ENCODE measurements around the gene TRAPPC1. TPM values are rescaled to one million over a fixed set of nuclear protein-coding genes. Genes with fewer than 3 reads are reported as not detected.

TRAPPC1 gene
- 100 to 1,000 TPM; 162 to 172 TPM for total RNA-seq

- Mint-ChIP-seq H3K4me3 (peak within 1 kb of the TSS; percentile 91), H3K36me3 (ENCODE audit: low read depth) (peaks cover 24% of the 10 kb centered on the region), H3K4me1 (ENCODE audit: low read depth) (peaks cover 38% of the 10 kb centered on the region), H3K9me3 (no peaks in the 10 kb centered on the region), H3K27me3 (ENCODE audit: low read depth) (no peaks in the 10 kb centered on the region), H3K27ac (peak within 1 kb of the TSS; percentile 87)
- peak; percentile 100 for DNase-seq
- intact Hi-C loops (cut with micrococcal nuclease): loop anchor here (1.0 to 5.0 kb wide), 12 partner anchors 10 to 455 kb away; partner anchors contain the start of genes CTC1, NAA38, PFAS and RPL26
- CTCF ChIA-PET: interaction anchor here (0.6 to 3.8 kb wide), 10 partner anchors 10 to 218 kb away, joined by 3 to 38 read pairs (median 5); no protein-coding TSS in a partner anchor
These were observed at the start of gene TRAPPC1, which contains the start of gene CNTROB for GRCh38 chr17:7931709-7932482. TRAPPC1 (minus strand) TSS chr17:7931946; CDS start chr17:7931829, 117 bp downstream. CNTROB (plus strand) TSS chr17:7932206; CDS start chr17:7933080, 874 bp downstream.

GRCh38 chr17:7977805-7978204, 46.1 kb upstream of the TRAPPC1 start:
- H3K27ac Mint-ChIP-seq: no peak overlapping the region
- peaks cover 4% of the 10 kb centered on the region for H3K36me3 Mint-ChIP-seq (ENCODE audit: low read depth)
- H3K4me1 Mint-ChIP-seq (ENCODE audit: low read depth): no peaks in the 10 kb centered on the region
- DNase-seq: no peak
- peaks cover 15% of the 10 kb centered on the region for H3K9me3 Mint-ChIP-seq
- CTCF ChIA-PET: interaction anchor here (1.1 to 2.5 kb wide), 2 partner anchors 10 to 80 kb away, joined by 3 to 8 read pairs; no protein-coding TSS in a partner anchor
- intact Hi-C loops (cut with micrococcal nuclease): no loop called here
- H3K4me3 Mint-ChIP-seq: no peak overlapping the region
- peaks cover 2% of the 10 kb centered on the region for H3K27me3 Mint-ChIP-seq (ENCODE audit: low read depth)

GRCh38 chr17:7977039-7977438, 45.3 kb upstream of the TRAPPC1 start:
- H3K9me3 Mint-ChIP-seq: peaks cover 15% of the 10 kb centered on the region
- H3K4me1 Mint-ChIP-seq (ENCODE audit: low read depth): no peaks in the 10 kb centered on the region
- no peak overlapping the region for H3K27ac Mint-ChIP-seq
- peaks cover 4% of the 10 kb centered on the region for H3K36me3 Mint-ChIP-seq (ENCODE audit: low read depth)
- intact Hi-C loops (cut with micrococcal nuclease): no loop called here
- no peak for DNase-seq
- CTCF ChIA-PET: no interaction called here
- peaks cover 2% of the 10 kb centered on the region for H3K27me3 Mint-ChIP-seq (ENCODE audit: low read depth)
- H3K4me3 Mint-ChIP-seq: no peak overlapping the region

GRCh38 chr17:7974638-7975131, 42.9 kb upstream of the TRAPPC1 start:
- H3K27ac Mint-ChIP-seq: no peak overlapping the region
- intact Hi-C loops (cut with micrococcal nuclease): no loop called here
- H3K27me3 Mint-ChIP-seq (ENCODE audit: low read depth): no peaks in the 10 kb centered on the region
- DNase-seq: no peak
- H3K4me3 Mint-ChIP-seq: no peak overlapping the region
- peaks cover 15% of the 10 kb centered on the region for H3K9me3 Mint-ChIP-seq
- CTCF ChIA-PET: interaction anchor here (0.6 to 1.1 kb wide), 2 partner anchors 15 to 35 kb away, joined by 3 to 4 read pairs; no protein-coding TSS in a partner anchor
- peaks cover 4% of the 10 kb centered on the region for H3K36me3 Mint-ChIP-seq (ENCODE audit: low read depth)
- no peaks in the 10 kb centered on the region for H3K4me1 Mint-ChIP-seq (ENCODE audit: low read depth)

- H3K27me3 Mint-ChIP-seq (ENCODE audit: low read depth): no peaks in the 10 kb centered on the region
- peaks cover 4% of the 10 kb centered on the region for H3K36me3 Mint-ChIP-seq (ENCODE audit: low read depth)
- no peak overlapping the region for H3K27ac Mint-ChIP-seq
- intact Hi-C loops (cut with micrococcal nuclease): no loop called here
- H3K4me1 Mint-ChIP-seq (ENCODE audit: low read depth): no peaks in the 10 kb centered on the region
- DNase-seq: no peak
- H3K4me3 Mint-ChIP-seq: no peak overlapping the region
- CTCF ChIA-PET: interaction anchor here (0.6 to 2.2 kb wide), 7 partner anchors 10 to 39 kb away, joined by 3 to 7 read pairs (median 5); no protein-coding TSS in a partner anchor
- H3K9me3 Mint-ChIP-seq: peaks cover 15% of the 10 kb centered on the region
These were observed 40.5 kb upstream of the TRAPPC1 start for GRCh38 chr17:7972131-7972785.

- Mint-ChIP-seq H3K9me3 (peaks cover 15% of the 10 kb centered on the region), H3K27ac (no peak overlapping the region), H3K4me1 (ENCODE audit: low read depth) (no peaks in the 10 kb centered on the region), H3K27me3 (ENCODE audit: low read depth) (no peaks in the 10 kb centered on the region), H3K36me3 (ENCODE audit: low read depth) (peaks cover 4% of the 10 kb centered on the region), H3K4me3 (no peak overlapping the region)
- CTCF ChIA-PET: interaction anchor here (0.7 to 1.8 kb wide), 4 partner anchors 11 to 59 kb away, joined by 3 to 6 read pairs (median 3); partner anchors contain the start of gene GUCY2D
- no peak for DNase-seq
- intact Hi-C loops (cut with micrococcal nuclease): no loop called here
These were observed 39.9 kb upstream of the TRAPPC1 start for GRCh38 chr17:7971651-7972050.

GRCh38 chr17:7969433-7969832, 37.7 kb upstream of the TRAPPC1 start:
- intact Hi-C loops (cut with micrococcal nuclease): no loop called here
- Mint-ChIP-seq H3K4me3 (no peak overlapping the region), H3K27ac (no peak overlapping the region), H3K4me1 (ENCODE audit: low read depth) (no peaks in the 10 kb centered on the region), H3K9me3 (peaks cover 4% of the 10 kb centered on the region), H3K27me3 (ENCODE audit: low read depth) (no peaks in the 10 kb centered on the region), H3K36me3 (ENCODE audit: low read depth) (no peaks in the 10 kb centered on the region)
- no peak for DNase-seq
- CTCF ChIA-PET: no interaction called here

- H3K27me3 Mint-ChIP-seq (ENCODE audit: low read depth): no peaks in the 10 kb centered on the region
- H3K36me3 Mint-ChIP-seq (ENCODE audit: low read depth): no peaks in the 10 kb centered on the region
- H3K4me1 Mint-ChIP-seq (ENCODE audit: low read depth): no peaks in the 10 kb centered on the region
- no peak for DNase-seq
- H3K27ac Mint-ChIP-seq: no peak overlapping the region
- no peaks in the 10 kb centered on the region for H3K9me3 Mint-ChIP-seq
- intact Hi-C loops (cut with micrococcal nuclease): no loop called here
- CTCF ChIA-PET: no interaction called here
- H3K4me3 Mint-ChIP-seq: no peak overlapping the region
These were observed 36.0 kb upstream of the TRAPPC1 start for GRCh38 chr17:7967751-7968150.

GRCh38 chr17:7961421-7961820, 29.7 kb upstream of the TRAPPC1 start:
- H3K36me3 Mint-ChIP-seq (ENCODE audit: low read depth): no peaks in the 10 kb centered on the region
- DNase-seq: no peak
- CTCF ChIA-PET: no interaction called here
- no peak overlapping the region for H3K4me3 Mint-ChIP-seq
- H3K27ac Mint-ChIP-seq: no peak overlapping the region
- peaks cover 6% of the 10 kb centered on the region for H3K27me3 Mint-ChIP-seq (ENCODE audit: low read depth)
- H3K9me3 Mint-ChIP-seq: no peaks in the 10 kb centered on the region
- H3K4me1 Mint-ChIP-seq (ENCODE audit: low read depth): no peaks in the 10 kb centered on the region
- intact Hi-C loops (cut with micrococcal nuclease): no loop called here

- Mint-ChIP-seq H3K36me3 (ENCODE audit: low read depth) (no peaks in the 10 kb centered on the region), H3K9me3 (no peaks in the 10 kb centered on the region), H3K4me3 (no peak overlapping the region), H3K4me1 (ENCODE audit: low read depth) (no peaks in the 10 kb centered on the region), H3K27ac (no peak overlapping the region), H3K27me3 (ENCODE audit: low read depth) (peaks cover 6% of the 10 kb centered on the region)
- CTCF ChIA-PET: interaction anchor here (1.7 kb wide), 1 partner anchor 30 kb away, joined by 4 read pairs; no protein-coding TSS in a partner anchor
- intact Hi-C loops (cut with micrococcal nuclease): no loop called here
- DNase-seq: no peak
These were observed 27.9 kb upstream of the TRAPPC1 start for GRCh38 chr17:7959503-7960253.

GRCh38 chr17:7956228-7956965, 24.7 kb upstream of the TRAPPC1 start:
- CTCF ChIA-PET: interaction anchor here (0.6 to 1.0 kb wide), 2 partner anchors 12 to 78 kb away, joined by 3 read pairs; no protein-coding TSS in a partner anchor
- Mint-ChIP-seq H3K27me3 (ENCODE audit: low read depth) (peaks cover under 1% of the 10 kb centered on the region), H3K9me3 (no peaks in the 10 kb centered on the region), H3K4me1 (ENCODE audit: low read depth) (peaks cover 6% of the 10 kb centered on the region), H3K27ac (no peak overlapping the region), H3K36me3 (ENCODE audit: low read depth) (no peaks in the 10 kb centered on the region), H3K4me3 (no peak overlapping the region)
- intact Hi-C loops (cut with micrococcal nuclease): no loop called here
- DNase-seq: no peak

Data from activated naive CD4-positive, alpha-beta T cell treated with anti-CD3 and anti-CD28 coated beads for 36 hours (primary cell).